ENCODE measurements around the gene RRP1. TPM values are rescaled to one million over a fixed set of nuclear protein-coding genes. Genes with fewer than 3 reads are reported as not detected.

RRP1 gene
- total and polyA plus RNA-seq, 7 experiments from 2014 or later: 10.1 to 33.1 (median 24.7) TPM

DNA sequence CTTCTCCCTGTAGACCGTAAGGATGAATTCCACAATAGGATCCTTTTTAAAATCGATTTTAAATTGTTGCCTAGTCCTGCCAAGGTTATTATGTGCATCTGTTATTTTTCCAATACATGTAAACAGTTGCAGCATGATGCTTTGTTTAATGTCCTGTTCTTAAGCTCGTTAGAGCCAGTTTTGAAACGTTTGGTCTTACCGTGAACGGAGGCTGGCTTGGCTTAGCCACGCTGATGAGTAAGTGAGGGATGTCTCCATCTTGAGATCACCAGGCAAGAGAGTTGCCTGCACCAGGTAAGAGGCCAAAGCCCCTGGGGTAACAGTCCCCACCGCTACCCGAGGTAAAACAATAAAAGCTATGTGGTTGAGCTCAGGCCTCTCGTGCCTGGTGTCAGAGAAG, 30.6 kb upstream of the RRP1 start:
- CTCF ChIA-PET: no interaction called here
- peak overlapping the region in 1 of 9 donors; percentile 16 for H3K27ac Mint-ChIP-seq
- ATAC-seq: no peak
- Histone ChIP-seq H3K9me3 (ENCODE audit: control insufficient read depth in 2 of 3, low read length in 3 of 3) (no peaks in the 10 kb centered on the region), H3K36me3 (ENCODE audit: control insufficient read depth in 2 of 3, insufficient read depth in 3 of 3, low read length in 3 of 3) (peaks cover 0 to 69% (median 0%) of the 10 kb centered on the region in 3 experiments), H3K4me1 (ENCODE audit: control insufficient read depth in 2 of 2, insufficient read depth in 2 of 2, low read length in 2 of 2) (no peaks in the 10 kb centered on the region), H3K4me3 (ENCODE audit: low read length) (no peak overlapping the region), H3K27me3 (ENCODE audit: control insufficient read depth in 2 of 2, insufficient read depth in 2 of 2, low read length in 2 of 2) (no peaks in the 10 kb centered on the region), H3K27ac (ENCODE audit: low read depth, low read length) (no peak overlapping the region)
- no peak overlapping the region for H3K4me3 Mint-ChIP-seq
- peaks cover 0 to 27% (median 4%) of the 10 kb centered on the region in 5 donors for H3K36me3 Mint-ChIP-seq
- intact Hi-C loops (cut with micrococcal nuclease): no loop called here
- no peaks in the 10 kb centered on the region for H3K9me3 Mint-ChIP-seq
- no peaks in the 10 kb centered on the region for H3K4me1 Mint-ChIP-seq
- no peaks in the 10 kb centered on the region for H3K27me3 Mint-ChIP-seq
- DNase-seq: no peak
- POLR2A ChIA-PET: no interaction called here

GRCh38 chr21:43759651-43760050, 29.7 kb upstream of the RRP1 start:
- Histone ChIP-seq H3K27me3 (ENCODE audit: control insufficient read depth in 2 of 2, insufficient read depth in 2 of 2, low read length in 2 of 2) (no peaks in the 10 kb centered on the region), H3K4me1 (ENCODE audit: control insufficient read depth in 2 of 2, insufficient read depth in 2 of 2, low read length in 2 of 2) (no peaks in the 10 kb centered on the region), H3K27ac (ENCODE audit: low read depth, low read length) (no peak overlapping the region), H3K4me3 (ENCODE audit: low read length) (no peak overlapping the region), H3K9me3 (ENCODE audit: control insufficient read depth in 2 of 3, low read length in 3 of 3) (no peaks in the 10 kb centered on the region), H3K36me3 (ENCODE audit: control insufficient read depth in 2 of 3, insufficient read depth in 3 of 3, low read length in 3 of 3) (peaks cover 0 to 61% (median 0%) of the 10 kb centered on the region in 3 experiments)
- ChIA-PET CTCF (no interaction called here), POLR2A (no interaction called here)
- intact Hi-C loops (cut with micrococcal nuclease): no loop called here
- Mint-ChIP-seq H3K27ac (no peak overlapping the region), H3K4me1 (no peaks in the 10 kb centered on the region), H3K4me3 (no peak overlapping the region), H3K27me3 (no peaks in the 10 kb centered on the region), H3K36me3 (peaks cover 0 to 21% (median 4%) of the 10 kb centered on the region in 5 donors), H3K9me3 (no peaks in the 10 kb centered on the region)
- ATAC-seq (no peak), DNase-seq (no peak)

DNA sequence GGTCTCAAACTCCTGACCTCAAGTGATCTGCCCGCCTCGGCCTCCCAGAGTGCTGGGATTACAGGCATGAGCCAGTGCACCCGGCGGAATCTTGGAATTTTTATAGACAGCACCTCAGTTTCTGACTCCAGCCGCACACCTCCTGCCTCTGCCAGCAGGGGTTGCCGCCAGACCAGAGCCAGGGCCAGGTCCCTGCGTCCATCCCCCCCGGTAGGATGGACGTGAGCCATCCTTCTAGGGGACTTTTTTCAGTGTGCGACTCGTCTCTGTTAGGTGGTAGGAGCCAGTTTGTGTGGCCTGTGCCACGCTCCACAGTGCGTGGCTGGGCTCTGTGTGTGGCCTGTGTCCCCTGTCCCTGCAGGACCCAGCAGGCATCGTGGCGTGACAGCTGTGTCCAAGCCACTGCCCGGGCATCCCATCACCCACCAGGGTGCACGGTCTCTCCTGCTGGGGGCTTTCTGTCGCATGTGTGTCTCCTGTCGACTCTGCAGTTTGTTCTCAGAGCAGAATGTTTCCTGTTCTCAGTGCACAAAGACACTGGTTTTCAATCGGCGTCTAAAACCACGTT, 28.9 kb upstream of the RRP1 start:
- no peak overlapping the region for H3K4me3 ChIP-seq (ENCODE audit: low read length)
- DNase-seq (no peak), ATAC-seq (no peak)
- H3K36me3 ChIP-seq (ENCODE audit: control insufficient read depth in 2 of 3, insufficient read depth in 3 of 3, low read length in 3 of 3): peaks cover 0 to 53% (median 0%) of the 10 kb centered on the region in 3 experiments
- no peaks in the 10 kb centered on the region for H3K9me3 ChIP-seq (ENCODE audit: control insufficient read depth in 2 of 3, low read length in 3 of 3)
- Mint-ChIP-seq H3K36me3 (peaks cover 0 to 20% (median 4%) of the 10 kb centered on the region in 5 donors), H3K9me3 (no peaks in the 10 kb centered on the region), H3K4me3 (no peak overlapping the region), H3K27me3 (no peaks in the 10 kb centered on the region), H3K4me1 (peaks cover 0 to 1% (median 0%) of the 10 kb centered on the region in 7 donors), H3K27ac (no peak overlapping the region)
- POLR2A ChIA-PET: no interaction called here
- H3K4me1 ChIP-seq (ENCODE audit: control insufficient read depth in 2 of 2, insufficient read depth in 2 of 2, low read length in 2 of 2): no peaks in the 10 kb centered on the region
- no peaks in the 10 kb centered on the region for H3K27me3 ChIP-seq (ENCODE audit: control insufficient read depth in 2 of 2, insufficient read depth in 2 of 2, low read length in 2 of 2)
- intact Hi-C loops (cut with micrococcal nuclease): no loop called here
- no peak overlapping the region for H3K27ac ChIP-seq (ENCODE audit: low read depth, low read length)
- CTCF ChIA-PET: no interaction called here

- intact Hi-C loops (cut with micrococcal nuclease): no loop called here
- Histone ChIP-seq H3K27me3 (ENCODE audit: control insufficient read depth in 2 of 2, insufficient read depth in 2 of 2, low read length in 2 of 2) (no peaks in the 10 kb centered on the region), H3K9me3 (ENCODE audit: control insufficient read depth in 2 of 3, low read length in 3 of 3) (no peaks in the 10 kb centered on the region), H3K4me3 (ENCODE audit: low read length) (no peak overlapping the region), H3K27ac (ENCODE audit: low read depth, low read length) (no peak overlapping the region), H3K36me3 (ENCODE audit: control insufficient read depth in 2 of 3, insufficient read depth in 3 of 3, low read length in 3 of 3) (peaks cover 0 to 39% (median 0%) of the 10 kb centered on the region in 3 experiments), H3K4me1 (ENCODE audit: control insufficient read depth in 2 of 2, insufficient read depth in 2 of 2, low read length in 2 of 2) (no peaks in the 10 kb centered on the region)
- Mint-ChIP-seq H3K27ac (no peak overlapping the region), H3K27me3 (no peaks in the 10 kb centered on the region), H3K36me3 (peaks cover 0 to 9% (median 4%) of the 10 kb centered on the region in 5 donors), H3K9me3 (no peaks in the 10 kb centered on the region), H3K4me1 (peaks cover 0 to 1% (median 0%) of the 10 kb centered on the region in 7 donors), H3K4me3 (no peak overlapping the region)
- ATAC-seq (no peak), DNase-seq (no peak)
- ChIA-PET POLR2A (no interaction called here), CTCF (no interaction called here)
Observed at GRCh38 chr21:43761886-43762285, 27.5 kb upstream of the RRP1 start.

DNA sequence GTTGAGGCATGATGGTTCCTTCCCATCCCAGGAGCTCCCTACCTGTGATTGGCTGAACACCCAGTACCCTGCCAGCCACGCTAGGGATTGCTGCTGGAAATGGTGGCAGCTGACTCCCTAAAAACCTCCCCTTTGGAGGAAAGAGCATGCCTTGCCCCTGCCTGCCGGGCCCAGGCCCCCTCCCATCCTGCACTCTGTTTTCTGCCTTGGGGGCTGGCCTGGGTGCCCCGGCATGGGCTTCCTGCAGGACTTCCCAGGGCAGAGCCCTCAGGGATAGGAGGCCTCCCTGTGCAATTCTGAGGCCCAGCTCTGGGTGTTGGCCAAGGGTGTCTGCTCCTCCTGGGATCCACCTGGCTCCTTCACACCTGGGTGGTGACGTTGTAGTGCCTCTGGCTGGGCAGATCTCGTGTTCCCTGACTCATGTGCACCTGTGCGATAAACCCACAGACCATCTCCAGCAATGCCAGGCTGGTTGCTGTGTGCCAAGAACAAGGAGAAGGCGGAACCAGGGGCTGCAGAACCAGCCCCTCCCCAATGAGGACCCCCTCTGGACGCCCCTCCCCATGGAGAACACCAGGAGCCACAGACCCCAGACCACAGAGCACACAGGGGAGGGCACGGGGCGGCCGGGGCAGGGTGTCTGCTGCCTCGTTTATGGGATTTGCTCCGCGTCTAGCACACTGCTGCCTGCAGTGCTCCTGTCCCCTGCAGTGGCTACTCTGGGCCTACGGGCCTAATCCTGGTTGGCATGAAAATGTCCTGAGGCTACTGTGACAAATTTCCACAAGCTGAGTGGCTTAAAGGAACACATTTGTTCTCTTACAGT, 26.9 kb upstream of the RRP1 start:
- ATAC-seq (no peak), DNase-seq (no peak)
- Histone ChIP-seq H3K4me1 (ENCODE audit: control insufficient read depth in 2 of 2, insufficient read depth in 2 of 2, low read length in 2 of 2) (no peaks in the 10 kb centered on the region), H3K36me3 (ENCODE audit: control insufficient read depth in 2 of 3, insufficient read depth in 3 of 3, low read length in 3 of 3) (peaks cover 0 to 32% (median 0%) of the 10 kb centered on the region in 3 experiments), H3K4me3 (ENCODE audit: low read length) (no peak overlapping the region), H3K9me3 (ENCODE audit: control insufficient read depth in 2 of 3, low read length in 3 of 3) (no peaks in the 10 kb centered on the region), H3K27me3 (ENCODE audit: control insufficient read depth in 2 of 2, insufficient read depth in 2 of 2, low read length in 2 of 2) (no peaks in the 10 kb centered on the region), H3K27ac (ENCODE audit: low read depth, low read length) (no peak overlapping the region)
- H3K27ac Mint-ChIP-seq: peak overlapping the region in 1 of 9 donors; percentile 20
- no peak overlapping the region for H3K4me3 Mint-ChIP-seq
- peaks cover 0 to 1% (median 0%) of the 10 kb centered on the region in 7 donors for H3K4me1 Mint-ChIP-seq
- ChIA-PET CTCF (no interaction called here), POLR2A (no interaction called here)
- peaks cover 0 to 9% (median 4%) of the 10 kb centered on the region in 5 donors for H3K36me3 Mint-ChIP-seq
- H3K27me3 Mint-ChIP-seq: no peaks in the 10 kb centered on the region
- H3K9me3 Mint-ChIP-seq: no peaks in the 10 kb centered on the region
- intact Hi-C loops (cut with micrococcal nuclease): no loop called here

DNA sequence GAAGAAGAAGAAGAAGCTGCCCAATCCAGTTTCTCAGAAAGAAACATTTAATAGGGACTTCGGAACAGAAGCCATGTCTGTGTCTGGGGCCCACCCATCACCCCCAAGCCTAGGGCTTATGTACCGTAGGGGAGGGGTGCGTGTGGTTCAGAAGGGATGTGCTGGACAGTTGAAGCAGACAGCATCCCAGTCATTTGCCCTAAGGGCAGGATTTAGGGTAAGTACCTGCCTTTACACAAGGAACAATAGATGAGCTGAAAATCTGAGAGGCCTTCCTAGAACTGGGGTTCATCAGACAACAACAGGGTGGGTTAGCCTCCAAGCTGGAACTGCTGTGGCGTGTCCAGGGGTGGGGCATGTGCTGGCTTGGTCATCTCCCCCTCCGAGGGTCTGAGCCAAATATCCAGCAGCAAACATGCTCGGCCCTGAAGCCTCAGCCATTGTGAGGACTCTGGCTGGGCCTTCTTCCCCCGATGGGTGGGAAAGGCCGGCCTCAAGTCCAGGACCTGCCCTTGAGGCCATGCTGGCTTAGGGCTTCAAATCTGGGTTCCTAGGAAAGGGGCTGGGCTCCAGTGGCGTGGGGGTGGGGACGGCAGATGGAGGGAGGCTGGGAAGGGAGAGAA, 25.4 kb upstream of the RRP1 start:
- intact Hi-C loops (cut with micrococcal nuclease): no loop called here
- Mint-ChIP-seq H3K4me3 (no peak overlapping the region), H3K9me3 (no peaks in the 10 kb centered on the region), H3K27ac (peak overlapping the region in 2 of 9 donors; percentile 24 to 58), H3K27me3 (no peaks in the 10 kb centered on the region), H3K36me3 (peaks cover 0 to 6% (median 4%) of the 10 kb centered on the region in 5 donors), H3K4me1 (peaks cover 0 to 6% (median 0%) of the 10 kb centered on the region in 7 donors)
- H3K27me3 ChIP-seq (ENCODE audit: control insufficient read depth in 2 of 2, insufficient read depth in 2 of 2, low read length in 2 of 2): no peaks in the 10 kb centered on the region
- H3K27ac ChIP-seq (ENCODE audit: low read depth, low read length): no peak overlapping the region
- H3K4me1 ChIP-seq (ENCODE audit: control insufficient read depth in 2 of 2, insufficient read depth in 2 of 2, low read length in 2 of 2): no peaks in the 10 kb centered on the region
- no peak for DNase-seq
- POLR2A ChIA-PET: no interaction called here
- peaks cover 0 to 23% (median 0%) of the 10 kb centered on the region in 3 experiments for H3K36me3 ChIP-seq (ENCODE audit: control insufficient read depth in 2 of 3, insufficient read depth in 3 of 3, low read length in 3 of 3)
- no peak for ATAC-seq
- CTCF ChIA-PET: interaction anchor here (0.7 kb wide), 1 partner anchor 321 kb away, joined by 3 read pairs; no protein-coding TSS in a partner anchor
- H3K9me3 ChIP-seq (ENCODE audit: control insufficient read depth in 2 of 3, low read length in 3 of 3): no peaks in the 10 kb centered on the region
- H3K4me3 ChIP-seq (ENCODE audit: low read length): no peak overlapping the region
